MCF 10A (cell line): Measurements from ENCODE around the gene DDX10. TPM values are rescaled to one million over a fixed set of nuclear protein-coding genes. Genes with fewer than 3 reads are reported as not detected.

Experiments
- BruUV-seq: library from RNA; stranded (reverse); fragments of 400-500 nt; replicated peaks from 2 replicates; lab custom pipeline; 2021; lab: Mats Ljungman, UMichigan
- CTCF ChIA-PET: fragments of 300-600 bp; sonication (Branson Sonifier 250); formaldehyde crosslinking; extraction: SDS; loops from one replicate; lab custom pipeline; 2021; ENCODE audit warnings: antibody characterized with exemption, inconsistent platforms; lab: Yijun Ruan, JAX
- POLR2A ChIA-PET: fragments of 300-600, 350-650 bp; sonication (Branson Sonifier 250); formaldehyde crosslinking; extraction: SDS; loops from one replicate; lab custom pipeline; 2020; ENCODE audit warnings: antibody characterized with exemption, inconsistent platforms; lab: Yijun Ruan, JAX
- DNase-seq: peaks from one replicate; pipeline ENCODE4 v3.0.0-alpha.2; 2018; ENCODE audit not compliant: unreplicated experiment
- H3K27ac Mint-ChIP-seq: one replicate; pipeline ENCODE4 v1.8.0; 2022; ENCODE audit warnings: mild to moderate bottlenecking, low read depth, mixed read lengths; ENCODE audit not compliant: unreplicated experiment
- H3K27me3 Mint-ChIP-seq: one replicate; pipeline ENCODE4 v1.8.0; 2022; ENCODE audit warnings: mixed read lengths; ENCODE audit not compliant: insufficient read depth, unreplicated experiment
- H3K36me3 Mint-ChIP-seq: one replicate; pipeline ENCODE4 v1.8.0; 2022; ENCODE audit warnings: mild to moderate bottlenecking, moderate library complexity, mixed read lengths; ENCODE audit not compliant: insufficient read depth, unreplicated experiment
- H3K4me1 Mint-ChIP-seq: one replicate; pipeline ENCODE4 v1.8.0; 2022; ENCODE audit warnings: mixed read lengths; ENCODE audit not compliant: insufficient read depth, unreplicated experiment
- H3K4me3 Mint-ChIP-seq: one replicate; pipeline ENCODE4 v1.8.0; 2022; ENCODE audit warnings: mild to moderate bottlenecking, moderate library complexity, mixed read lengths; ENCODE audit not compliant: unreplicated experiment
- H3K9me3 Mint-ChIP-seq: one replicate; pipeline ENCODE4 v1.8.0; 2022; ENCODE audit warnings: mixed read lengths; ENCODE audit not compliant: unreplicated experiment
- CTCF ChIP-seq: fragments of 200-600 bp; IDR thresholded peaks from one replicate; pipeline ENCODE4 v1.8.0; 2022; ENCODE audit warnings: antibody characterized with exemption, mild to moderate bottlenecking; ENCODE audit not compliant: unreplicated experiment
- intact Hi-C: fragments of 100-400 bp; cut with micrococcal nuclease; formaldehyde crosslinking; loops from 2 replicates; pipeline ENCODE4 v1.14.1; 2022
- total RNA-seq: library from RNA; stranded (reverse); gene quantifications from 2 replicates; pipeline ENCODE4 v1.2.3, GENCODE V29; 2022

DDX10 gene
- total RNA-seq, 1 experiment from 2014 or later: 113 TPM

- TF ChIP-seq CTCF: no peak
- Mint-ChIP-seq H3K4me1 (peaks cover 54% of the 10 kb centered on the region), H3K27ac (peak overlapping the region; percentile 97), H3K9me3 (no peaks in the 10 kb centered on the region), H3K36me3 (peaks cover 11% of the 10 kb centered on the region), H3K4me3 (peak overlapping the region; percentile 35), H3K27me3 (no peaks in the 10 kb centered on the region)
- intact Hi-C loops: loop anchor here (10.0 kb wide), 1 partner anchor 764 kb away; no protein-coding TSS in a partner anchor
- POLR2A ChIA-PET: interaction anchor here (1.1 to 1.3 kb wide), 3 partner anchors 13 to 390 kb away, joined by 3 to 4 read pairs (median 3); no protein-coding TSS in a partner anchor
- CTCF ChIA-PET: no interaction called here
- BruUV-seq: no TSS peak
- DNase-seq: peak; percentile 44
Measured at GRCh38 chr11:108931168-108931567, 266.3 kb downstream of the DDX10 start.

- no TSS peak for BruUV-seq
- H3K36me3 Mint-ChIP-seq: peaks cover 23% of the 10 kb centered on the region
- H3K4me3 Mint-ChIP-seq: no peak overlapping the region
- CTCF ChIA-PET: no interaction called here
- no peak for DNase-seq
- intact Hi-C loops: loop anchor here (10.0 kb wide), 1 partner anchor 761 kb away; no protein-coding TSS in a partner anchor
- POLR2A ChIA-PET: no interaction called here
- no peaks in the 10 kb centered on the region for H3K27me3 Mint-ChIP-seq
- H3K27ac Mint-ChIP-seq: no peak overlapping the region
- H3K9me3 Mint-ChIP-seq: no peaks in the 10 kb centered on the region
- H3K4me1 Mint-ChIP-seq: peaks cover 46% of the 10 kb centered on the region
- no peak for TF ChIP-seq CTCF
Measured at GRCh38 chr11:108933630-108934029, 268.8 kb downstream of the DDX10 start.

- intact Hi-C loops: loop anchor here (10.0 kb wide), 1 partner anchor 761 kb away; no protein-coding TSS in a partner anchor
- Mint-ChIP-seq H3K4me3 (no peak overlapping the region), H3K27ac (no peak overlapping the region), H3K9me3 (no peaks in the 10 kb centered on the region), H3K4me1 (peaks cover 40% of the 10 kb centered on the region), H3K27me3 (no peaks in the 10 kb centered on the region), H3K36me3 (peaks cover 23% of the 10 kb centered on the region)
- no TSS peak for BruUV-seq
- DNase-seq: no peak
- POLR2A ChIA-PET: interaction anchor here (0.6 kb wide), 1 partner anchor 185 kb away, joined by 3 read pairs; no protein-coding TSS in a partner anchor
- CTCF ChIA-PET: no interaction called here
- no peak for TF ChIP-seq CTCF
Measured at GRCh38 chr11:108934289-108934688, 269.4 kb downstream of the DDX10 start.

- Mint-ChIP-seq H3K4me3 (no peak overlapping the region), H3K4me1 (peaks cover 36% of the 10 kb centered on the region), H3K27ac (no peak overlapping the region), H3K36me3 (peaks cover 23% of the 10 kb centered on the region), H3K9me3 (no peaks in the 10 kb centered on the region), H3K27me3 (no peaks in the 10 kb centered on the region)
- intact Hi-C loops: loop anchor here (10.0 kb wide), 1 partner anchor 760 kb away; no protein-coding TSS in a partner anchor
- no TSS peak for BruUV-seq
- DNase-seq: no peak
- POLR2A ChIA-PET: interaction anchor here (0.6 kb wide), 1 partner anchor 185 kb away, joined by 3 read pairs; no protein-coding TSS in a partner anchor
- CTCF ChIA-PET: no interaction called here
- no peak for TF ChIP-seq CTCF
Measured at GRCh38 chr11:108934696-108935095, 269.8 kb downstream of the DDX10 start.
